Spleen (tissue), 7 donors: ENCODE data around the gene ALOX12B.

Source experiments
- CTCF ChIP-seq, 11 experiments: fragments of 200-600 bp in 7 of 11; fragments of 450-650 bp in 4 of 11; sonication (generic) in 4 of 11; IDR thresholded peaks in 8 of 11; conservative IDR thresholded peaks in 3 of 11; 1 replicate in 7 of 11; 2 replicates in 4 of 11; pipeline versions ENCODE4 v1.4.0 to v1.8.0; 2016 to 2021; ENCODE audit warnings: antibody characterized with exemption in 11 of 11, inconsistent platforms in 4 of 11, mild to moderate bottlenecking in 1 of 11
- POLR2A ChIP-seq, 3 donors: fragments of 450-650 bp; IDR thresholded peaks; one replicate each; pipeline ENCODE4 v1.5.1; 2017; ENCODE audit warnings: antibody characterized with exemption in 3 of 3, mild to moderate bottlenecking in 1 of 3
- donor health status: DM: no; HTN: no; CAD: no; lungs with moderate emphysema.
- donor health status: DM: no; HTN: no; CAD: no.
- donor health status: DM: no; HTN: no; CAD: no.

DNA sequence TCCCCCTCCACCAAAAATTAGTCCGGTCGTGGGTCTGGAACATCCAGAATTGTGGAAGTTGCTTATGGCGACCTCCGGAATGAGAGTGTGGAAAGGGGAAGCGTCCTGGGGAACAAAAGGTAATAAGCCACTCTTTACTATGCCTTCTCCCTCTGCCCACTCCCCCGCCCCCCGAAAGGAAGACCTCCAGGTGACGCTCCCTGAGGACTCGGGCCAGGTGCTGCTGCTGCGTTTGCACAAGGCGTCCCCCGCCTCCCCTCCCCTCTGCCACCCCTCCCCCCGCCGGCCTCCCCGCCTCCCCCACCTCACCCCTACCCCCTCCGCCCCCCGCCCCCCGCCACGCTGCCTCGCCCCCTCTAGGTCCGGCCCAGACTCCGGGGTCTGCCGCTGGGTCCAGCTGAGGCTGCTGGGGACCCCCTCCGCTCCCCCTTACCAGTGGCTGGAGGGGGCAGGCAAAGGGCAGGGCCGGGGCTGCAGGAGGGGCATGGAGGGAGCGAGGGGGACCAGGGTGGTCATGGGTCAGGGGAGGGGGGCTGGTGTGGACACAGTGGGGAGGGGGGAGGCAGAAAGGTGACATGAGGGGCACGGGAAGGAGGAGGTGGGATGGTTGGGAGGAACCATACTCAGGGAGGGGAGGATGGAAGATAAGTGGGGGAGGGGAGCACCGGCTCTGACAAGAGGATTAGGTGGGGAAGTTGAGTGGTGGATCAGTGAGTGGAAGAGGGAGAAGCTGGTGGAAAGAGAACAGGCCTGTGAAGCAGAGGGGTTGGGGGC is 23.6 kb downstream of the ALOX12B start:
- TF ChIP-seq CTCF (IDR thresholded peaks at IDR 0.05 in 8 of 11, conservative IDR thresholded peaks at IDR 0.05 in 3 of 11) (no peak), POLR2A (IDR thresholded peaks at IDR 0.05) (no peak)
